ENCODE results near the gene TAOK1.

TAOK1 gene

GRCh38 chr17:29586676-29587469 lies 196.7 kb downstream of the TAOK1 start:
- Histone ChIP-seq H3K36me3 (ENCODE audit: control insufficient read depth, insufficient read depth, low read length) (peaks cover 13% of the 10 kb centered on the region), H3K27ac (ENCODE audit: insufficient read depth, low read length, poor library complexity, severe bottlenecking) (no peak overlapping the region), H3K27me3 (replicated peaks; ENCODE audit: control insufficient read depth, insufficient read depth, low read length, poor library complexity, severe bottlenecking) (no peaks in the 10 kb centered on the region), H3K4me3 (ENCODE audit: insufficient read depth, low read depth, low read length, poor library complexity, severe bottlenecking) (no peak overlapping the region), H3K9me3 (ENCODE audit: control insufficient read depth, low read length) (no peaks in the 10 kb centered on the region), H3K4me1 (ENCODE audit: control insufficient read depth, insufficient read depth, low read length, poor library complexity, severe bottlenecking) (peaks cover 57% of the 10 kb centered on the region)
- no peak for DNase-seq

- H3K27me3 ChIP-seq (replicated peaks; ENCODE audit: control insufficient read depth, insufficient read depth, low read length, poor library complexity, severe bottlenecking) = no peaks in the 10 kb centered on the region
- no peak overlapping the region for H3K27ac ChIP-seq (ENCODE audit: insufficient read depth, low read length, poor library complexity, severe bottlenecking)
- H3K4me3 ChIP-seq (ENCODE audit: insufficient read depth, low read depth, low read length, poor library complexity, severe bottlenecking) = no peak overlapping the region
- no peak for DNase-seq
- no peaks in the 10 kb centered on the region for H3K9me3 ChIP-seq (ENCODE audit: control insufficient read depth, low read length)
- peaks cover 64% of the 10 kb centered on the region for H3K4me1 ChIP-seq (ENCODE audit: control insufficient read depth, insufficient read depth, low read length, poor library complexity, severe bottlenecking)
- peaks cover 6% of the 10 kb centered on the region for H3K36me3 ChIP-seq (ENCODE audit: control insufficient read depth, insufficient read depth, low read length)
These were observed 197.4 kb downstream of the TAOK1 start for GRCh38 chr17:29587591-29587990.

- H3K9me3 ChIP-seq (ENCODE audit: control insufficient read depth, low read length) = no peaks in the 10 kb centered on the region
- DNase-seq = no peak
- H3K27me3 ChIP-seq (replicated peaks; ENCODE audit: control insufficient read depth, insufficient read depth, low read length, poor library complexity, severe bottlenecking) = no peaks in the 10 kb centered on the region
- H3K36me3 ChIP-seq (ENCODE audit: control insufficient read depth, insufficient read depth, low read length) = peaks cover 1% of the 10 kb centered on the region
- peak overlapping the region; percentile 63 for H3K27ac ChIP-seq (ENCODE audit: insufficient read depth, low read length, poor library complexity, severe bottlenecking)
- peak overlapping the region; percentile 78 for H3K4me3 ChIP-seq (ENCODE audit: insufficient read depth, low read depth, low read length, poor library complexity, severe bottlenecking)
- peaks cover 66% of the 10 kb centered on the region for H3K4me1 ChIP-seq (ENCODE audit: control insufficient read depth, insufficient read depth, low read length, poor library complexity, severe bottlenecking)
These were observed 197.9 kb downstream of the TAOK1 start for GRCh38 chr17:29588017-29588561.

- Histone ChIP-seq H3K36me3 (ENCODE audit: control insufficient read depth, insufficient read depth, low read length) (no peaks in the 10 kb centered on the region), H3K9me3 (ENCODE audit: control insufficient read depth, low read length) (no peaks in the 10 kb centered on the region), H3K27me3 (replicated peaks; ENCODE audit: control insufficient read depth, insufficient read depth, low read length, poor library complexity, severe bottlenecking) (no peaks in the 10 kb centered on the region), H3K4me1 (ENCODE audit: control insufficient read depth, insufficient read depth, low read length, poor library complexity, severe bottlenecking) (peaks cover 68% of the 10 kb centered on the region), H3K27ac (ENCODE audit: insufficient read depth, low read length, poor library complexity, severe bottlenecking) (peak overlapping the region; percentile 63), H3K4me3 (ENCODE audit: insufficient read depth, low read depth, low read length, poor library complexity, severe bottlenecking) (peak overlapping the region; percentile 78)
- DNase-seq = peak; percentile 19 to 43 (median 27)
These were observed 198.6 kb downstream of the TAOK1 start for GRCh38 chr17:29588562-29589411.

GRCh38 chr17:29589524-29590410 lies 199.6 kb downstream of the TAOK1 start, which contains the start of gene GIT1:
Gene GIT1, minus strand, starts transcription at chr17:29589648. Its CDS starts 270 bp downstream, at chr17:29589378.
- Histone ChIP-seq H3K9me3 (ENCODE audit: control insufficient read depth, low read length) (no peaks in the 10 kb centered on the region), H3K4me1 (ENCODE audit: control insufficient read depth, insufficient read depth, low read length, poor library complexity, severe bottlenecking) (peaks cover 61% of the 10 kb centered on the region), H3K4me3 (ENCODE audit: insufficient read depth, low read depth, low read length, poor library complexity, severe bottlenecking) (peak within 1 kb of the TSS; percentile 79), H3K36me3 (ENCODE audit: control insufficient read depth, insufficient read depth, low read length) (no peaks in the 10 kb centered on the region), H3K27ac (ENCODE audit: insufficient read depth, low read length, poor library complexity, severe bottlenecking) (peak within 1 kb of the TSS; percentile 67), H3K27me3 (replicated peaks; ENCODE audit: control insufficient read depth, insufficient read depth, low read length, poor library complexity, severe bottlenecking) (no peaks in the 10 kb centered on the region)
- peak; percentile 70 to 77 (median 73) for DNase-seq

GRCh38 chr17:29590411-29591145 lies 200.4 kb downstream of the TAOK1 start:
- H3K4me3 ChIP-seq (ENCODE audit: insufficient read depth, low read depth, low read length, poor library complexity, severe bottlenecking) = peak overlapping the region; percentile 79
- peaks cover 53% of the 10 kb centered on the region for H3K4me1 ChIP-seq (ENCODE audit: control insufficient read depth, insufficient read depth, low read length, poor library complexity, severe bottlenecking)
- no peak for DNase-seq
- H3K36me3 ChIP-seq (ENCODE audit: control insufficient read depth, insufficient read depth, low read length) = no peaks in the 10 kb centered on the region
- H3K27me3 ChIP-seq (replicated peaks; ENCODE audit: control insufficient read depth, insufficient read depth, low read length, poor library complexity, severe bottlenecking) = no peaks in the 10 kb centered on the region
- no peaks in the 10 kb centered on the region for H3K9me3 ChIP-seq (ENCODE audit: control insufficient read depth, low read length)
- peak overlapping the region; percentile 23 for H3K27ac ChIP-seq (ENCODE audit: insufficient read depth, low read length, poor library complexity, severe bottlenecking)

GRCh38 chr17:29591146-29591736 lies 201.1 kb downstream of the TAOK1 start:
- Histone ChIP-seq H3K4me3 (ENCODE audit: insufficient read depth, low read depth, low read length, poor library complexity, severe bottlenecking) (peak overlapping the region; percentile 79), H3K27me3 (replicated peaks; ENCODE audit: control insufficient read depth, insufficient read depth, low read length, poor library complexity, severe bottlenecking) (no peaks in the 10 kb centered on the region), H3K4me1 (ENCODE audit: control insufficient read depth, insufficient read depth, low read length, poor library complexity, severe bottlenecking) (peaks cover 48% of the 10 kb centered on the region), H3K36me3 (ENCODE audit: control insufficient read depth, insufficient read depth, low read length) (no peaks in the 10 kb centered on the region), H3K9me3 (ENCODE audit: control insufficient read depth, low read length) (no peaks in the 10 kb centered on the region), H3K27ac (ENCODE audit: insufficient read depth, low read length, poor library complexity, severe bottlenecking) (peak overlapping the region; percentile 23)
- DNase-seq = no peak

- peak; percentile 56 to 72 (median 61) for DNase-seq
- H3K27ac ChIP-seq (ENCODE audit: insufficient read depth, low read length, poor library complexity, severe bottlenecking) = no peak overlapping the region
- peaks cover 48% of the 10 kb centered on the region for H3K4me1 ChIP-seq (ENCODE audit: control insufficient read depth, insufficient read depth, low read length, poor library complexity, severe bottlenecking)
- H3K27me3 ChIP-seq (replicated peaks; ENCODE audit: control insufficient read depth, insufficient read depth, low read length, poor library complexity, severe bottlenecking) = no peaks in the 10 kb centered on the region
- no peaks in the 10 kb centered on the region for H3K9me3 ChIP-seq (ENCODE audit: control insufficient read depth, low read length)
- H3K4me3 ChIP-seq (ENCODE audit: insufficient read depth, low read depth, low read length, poor library complexity, severe bottlenecking) = peak overlapping the region; percentile 79
- H3K36me3 ChIP-seq (ENCODE audit: control insufficient read depth, insufficient read depth, low read length) = no peaks in the 10 kb centered on the region
These were observed 201.8 kb downstream of the TAOK1 start for GRCh38 chr17:29591737-29592608.
